ENCODE measurements around the gene ARID1A. TPM values are rescaled to one million over a fixed set of nuclear protein-coding genes. Genes with fewer than 3 reads are reported as not detected.

ARID1A gene
- total and polyA plus RNA-seq, 9 of the 15 experiments (the other 6 are each of a cell fraction or from before 2014, with no cell fraction given) = 8.3 to 88.3 (median 22.5) TPM

DNA sequence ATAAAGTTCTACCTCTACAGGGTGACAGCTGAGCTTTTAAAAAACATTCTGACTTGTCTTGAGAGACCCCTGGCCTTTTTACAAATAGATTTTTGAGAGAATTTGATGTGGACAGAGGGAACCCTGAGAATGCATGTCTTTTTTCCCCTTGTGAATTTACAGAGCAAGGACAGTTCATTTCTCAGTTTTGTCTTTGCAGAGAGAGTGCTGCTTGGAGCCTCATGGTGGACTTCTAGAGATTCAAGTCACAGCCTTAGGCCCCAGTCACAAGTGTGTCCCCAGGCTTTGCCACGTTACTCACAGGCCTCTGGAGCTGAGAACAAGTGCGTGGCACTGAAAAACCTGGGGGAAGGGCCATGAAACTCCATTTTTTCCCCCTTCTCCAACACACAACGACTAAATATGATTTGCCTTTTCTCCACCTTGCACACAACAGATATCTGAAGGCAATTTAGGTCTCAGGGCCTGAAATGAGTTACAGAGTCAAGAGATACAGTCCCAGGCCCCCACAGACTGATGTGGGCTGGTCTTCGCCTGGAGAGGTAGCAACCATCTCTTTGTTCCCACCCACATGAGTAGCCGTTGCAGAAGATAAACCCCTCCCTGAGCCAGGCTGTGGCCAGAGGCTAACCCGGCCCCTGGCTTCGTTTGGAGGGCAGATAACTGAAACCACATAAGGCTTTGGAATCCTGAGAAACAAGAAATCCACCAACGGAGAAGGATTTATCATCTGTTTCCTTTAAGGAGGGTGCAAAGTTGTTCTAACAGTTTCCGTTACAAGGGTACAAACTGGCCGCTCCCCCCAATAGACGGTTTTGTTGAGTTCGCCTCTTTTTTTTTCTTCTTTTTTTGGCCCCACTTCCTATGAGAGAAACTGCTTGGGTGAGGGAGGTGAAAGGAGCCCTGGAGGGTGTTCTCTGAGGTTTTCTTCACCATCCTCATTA lies 90.9 kb downstream of the ARID1A start (continued):
- TF ChIP-seq, protein P1, sequence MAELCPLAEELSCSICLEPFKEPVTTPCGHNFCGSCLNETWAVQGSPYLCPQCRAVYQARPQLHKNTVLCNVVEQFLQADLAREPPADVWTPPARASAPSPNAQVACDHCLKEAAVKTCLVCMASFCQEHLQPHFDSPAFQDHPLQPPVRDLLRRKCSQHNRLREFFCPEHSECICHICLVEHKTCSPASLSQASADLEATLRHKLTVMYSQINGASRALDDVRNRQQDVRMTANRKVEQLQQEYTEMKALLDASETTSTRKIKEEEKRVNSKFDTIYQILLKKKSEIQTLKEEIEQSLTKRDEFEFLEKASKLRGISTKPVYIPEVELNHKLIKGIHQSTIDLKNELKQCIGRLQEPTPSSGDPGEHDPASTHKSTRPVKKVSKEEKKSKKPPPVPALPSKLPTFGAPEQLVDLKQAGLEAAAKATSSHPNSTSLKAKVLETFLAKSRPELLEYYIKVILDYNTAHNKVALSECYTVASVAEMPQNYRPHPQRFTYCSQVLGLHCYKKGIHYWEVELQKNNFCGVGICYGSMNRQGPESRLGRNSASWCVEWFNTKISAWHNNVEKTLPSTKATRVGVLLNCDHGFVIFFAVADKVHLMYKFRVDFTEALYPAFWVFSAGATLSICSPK (IDR thresholded peaks at IDR 0.05; ENCODE audit: borderline replicate concordance) = 0 out of 2 replicates have a peak, but pooled peaks have one; percentile 44
- no peak for TF ChIP-seq RBM34 (IDR thresholded peaks at IDR 0.05; ENCODE audit: borderline replicate concordance, insufficient read depth, low read length)
- TF ChIP-seq, protein P2, sequence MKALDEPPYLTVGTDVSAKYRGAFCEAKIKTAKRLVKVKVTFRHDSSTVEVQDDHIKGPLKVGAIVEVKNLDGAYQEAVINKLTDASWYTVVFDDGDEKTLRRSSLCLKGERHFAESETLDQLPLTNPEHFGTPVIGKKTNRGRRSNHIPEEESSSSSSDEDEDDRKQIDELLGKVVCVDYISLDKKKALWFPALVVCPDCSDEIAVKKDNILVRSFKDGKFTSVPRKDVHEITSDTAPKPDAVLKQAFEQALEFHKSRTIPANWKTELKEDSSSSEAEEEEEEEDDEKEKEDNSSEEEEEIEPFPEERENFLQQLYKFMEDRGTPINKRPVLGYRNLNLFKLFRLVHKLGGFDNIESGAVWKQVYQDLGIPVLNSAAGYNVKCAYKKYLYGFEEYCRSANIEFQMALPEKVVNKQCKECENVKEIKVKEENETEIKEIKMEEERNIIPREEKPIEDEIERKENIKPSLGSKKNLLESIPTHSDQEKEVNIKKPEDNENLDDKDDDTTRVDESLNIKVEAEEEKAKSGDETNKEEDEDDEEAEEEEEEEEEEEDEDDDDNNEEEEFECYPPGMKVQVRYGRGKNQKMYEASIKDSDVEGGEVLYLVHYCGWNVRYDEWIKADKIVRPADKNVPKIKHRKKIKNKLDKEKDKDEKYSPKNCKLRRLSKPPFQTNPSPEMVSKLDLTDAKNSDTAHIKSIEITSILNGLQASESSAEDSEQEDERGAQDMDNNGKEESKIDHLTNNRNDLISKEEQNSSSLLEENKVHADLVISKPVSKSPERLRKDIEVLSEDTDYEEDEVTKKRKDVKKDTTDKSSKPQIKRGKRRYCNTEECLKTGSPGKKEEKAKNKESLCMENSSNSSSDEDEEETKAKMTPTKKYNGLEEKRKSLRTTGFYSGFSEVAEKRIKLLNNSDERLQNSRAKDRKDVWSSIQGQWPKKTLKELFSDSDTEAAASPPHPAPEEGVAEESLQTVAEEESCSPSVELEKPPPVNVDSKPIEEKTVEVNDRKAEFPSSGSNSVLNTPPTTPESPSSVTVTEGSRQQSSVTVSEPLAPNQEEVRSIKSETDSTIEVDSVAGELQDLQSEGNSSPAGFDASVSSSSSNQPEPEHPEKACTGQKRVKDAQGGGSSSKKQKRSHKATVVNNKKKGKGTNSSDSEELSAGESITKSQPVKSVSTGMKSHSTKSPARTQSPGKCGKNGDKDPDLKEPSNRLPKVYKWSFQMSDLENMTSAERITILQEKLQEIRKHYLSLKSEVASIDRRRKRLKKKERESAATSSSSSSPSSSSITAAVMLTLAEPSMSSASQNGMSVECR (CRISPR knock-in tag; IDR thresholded peaks at IDR 0.05) = peak; percentile 58; the same call in 1 of the 2 replicates
- 0 out of 2 replicates have a peak, but pooled peaks have one; percentile 8 for TF ChIP-seq GABPA (tag; conservative IDR thresholded peaks at IDR 0.05; ENCODE audit: low read depth)
- peak; percentile 18; the same call in 1 of the 2 replicates for TF ChIP-seq ZKSCAN1 (IDR thresholded peaks at IDR 0.05; ENCODE audit: low read depth, low read length)
- no peak for TF ChIP-seq ADNP (tag; IDR thresholded peaks at IDR 0.05)
- no peak for TF ChIP-seq MAFF (IDR thresholded peaks at IDR 0.05; ENCODE audit: low read length)
- no peak for TF ChIP-seq FOXA1 (IDR thresholded peaks at IDR 0.05; ENCODE audit: borderline replicate concordance)
- TF ChIP-seq, protein P3, sequence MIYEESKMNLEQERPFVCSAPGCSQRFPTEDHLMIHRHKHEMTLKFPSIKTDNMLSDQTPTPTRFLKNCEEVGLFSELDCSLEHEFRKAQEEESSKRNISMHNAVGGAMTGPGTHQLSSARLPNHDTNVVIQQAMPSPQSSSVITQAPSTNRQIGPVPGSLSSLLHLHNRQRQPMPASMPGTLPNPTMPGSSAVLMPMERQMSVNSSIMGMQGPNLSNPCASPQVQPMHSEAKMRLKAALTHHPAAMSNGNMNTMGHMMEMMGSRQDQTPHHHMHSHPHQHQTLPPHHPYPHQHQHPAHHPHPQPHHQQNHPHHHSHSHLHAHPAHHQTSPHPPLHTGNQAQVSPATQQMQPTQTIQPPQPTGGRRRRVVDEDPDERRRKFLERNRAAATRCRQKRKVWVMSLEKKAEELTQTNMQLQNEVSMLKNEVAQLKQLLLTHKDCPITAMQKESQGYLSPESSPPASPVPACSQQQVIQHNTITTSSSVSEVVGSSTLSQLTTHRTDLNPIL (CRISPR knock-in tag; IDR thresholded peaks at IDR 0.05) = no peak
- TF ChIP-seq ZNF217 (CRISPR knock-in tag; IDR thresholded peaks at IDR 0.05) = no peak
- TF ChIP-seq MYC (IDR thresholded peaks at IDR 0.05; ENCODE audit: low read depth, low read length) = peak; percentile 69
- TF ChIP-seq MYC (CRISPR knock-in tag; IDR thresholded peaks at IDR 0.05; ENCODE audit: borderline replicate concordance, low read depth) = no peak
- peak; percentile 93 for TF ChIP-seq POLR2A (conservative IDR thresholded peaks at IDR 0.05)
- TF ChIP-seq, protein P4, sequence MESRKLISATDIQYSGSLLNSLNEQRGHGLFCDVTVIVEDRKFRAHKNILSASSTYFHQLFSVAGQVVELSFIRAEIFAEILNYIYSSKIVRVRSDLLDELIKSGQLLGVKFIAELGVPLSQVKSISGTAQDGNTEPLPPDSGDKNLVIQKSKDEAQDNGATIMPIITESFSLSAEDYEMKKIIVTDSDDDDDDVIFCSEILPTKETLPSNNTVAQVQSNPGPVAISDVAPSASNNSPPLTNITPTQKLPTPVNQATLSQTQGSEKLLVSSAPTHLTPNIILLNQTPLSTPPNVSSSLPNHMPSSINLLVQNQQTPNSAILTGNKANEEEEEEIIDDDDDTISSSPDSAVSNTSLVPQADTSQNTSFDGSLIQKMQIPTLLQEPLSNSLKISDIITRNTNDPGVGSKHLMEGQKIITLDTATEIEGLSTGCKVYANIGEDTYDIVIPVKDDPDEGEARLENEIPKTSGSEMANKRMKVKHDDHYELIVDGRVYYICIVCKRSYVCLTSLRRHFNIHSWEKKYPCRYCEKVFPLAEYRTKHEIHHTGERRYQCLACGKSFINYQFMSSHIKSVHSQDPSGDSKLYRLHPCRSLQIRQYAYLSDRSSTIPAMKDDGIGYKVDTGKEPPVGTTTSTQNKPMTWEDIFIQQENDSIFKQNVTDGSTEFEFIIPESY (CRISPR knock-in tag; IDR thresholded peaks at IDR 0.05) = no peak
- no peak; the same call in 1 of the 2 replicates for TF ChIP-seq FOXM1 (IDR thresholded peaks at IDR 0.05; ENCODE audit: low read depth)
- no peak for TF ChIP-seq FOXM1 (CRISPR knock-in tag; IDR thresholded peaks at IDR 0.05; ENCODE audit: low read depth)
- TF ChIP-seq ILK (tag; IDR thresholded peaks at IDR 0.05; ENCODE audit: borderline replicate concordance, low read depth) = no peak
- TF ChIP-seq PHF21A (IDR thresholded peaks at IDR 0.05; ENCODE audit: borderline replicate concordance, low read depth) = no peak

Data from K562 (cell line).